Thyroid gland (tissue), 4 donors: ENCODE measurements around the gene H6PD. TPM values are rescaled to one million over a fixed set of nuclear protein-coding genes. Genes with fewer than 3 reads are reported as not detected.

ENCODE experiments used
- DNase-seq, 2 donors: peaks; one replicate each; pipeline ENCODE4 v3.0.0-alpha.2; 2019
- H3K27ac ChIP-seq, 3 donors: fragments of 200-600 bp; sonication (generic); 1 replicate in 2 of 3; 2 replicates in 1 of 3; pipeline ENCODE4 v1.5.1; 2016 to 2019; ENCODE audit warnings: mild to moderate bottlenecking in 1 of 3, moderate library complexity in 1 of 3
- H3K27me3 ChIP-seq: fragments of 200-600 bp; sonication (generic); one replicate; pipeline ENCODE4 v1.5.1; 2019
- H3K36me3 ChIP-seq, 2 donors: fragments of 200-600 bp; sonication (generic); one replicate each; pipeline ENCODE4 v1.5.1; 2016 to 2019
- H3K4me1 ChIP-seq, 2 donors: fragments of 200-600 bp; sonication (generic); one replicate each; pipeline ENCODE4 v1.5.1; 2017 to 2019
- H3K4me3 ChIP-seq, 3 donors: fragments of 200-600 bp; sonication (generic); replicated peaks in 1 of 3; 1 replicate in 2 of 3; 2 replicates in 1 of 3; pipeline ENCODE4 v1.5.1; 2016; ENCODE audit warnings: mild to moderate bottlenecking in 1 of 3
- H3K9me3 ChIP-seq: fragments of 200-600 bp; sonication (generic); one replicate; pipeline ENCODE4 v1.5.1; 2017
- POLR2A ChIP-seq, 2 donors: fragments of 450-650 bp; IDR thresholded peaks; one replicate each; pipeline ENCODE4 v1.6.1; 2017; ENCODE audit warnings: antibody characterized with exemption in 2 of 2, mild to moderate bottlenecking in 2 of 2, moderate library complexity in 1 of 2
- WGBS, 2 donors: methylation state at CpG; one replicate each; pipeline ENCODE4 v1.1.5; 2017; 5-methylcytosine and 5-hydroxymethylcytosine counted together
- intact Hi-C: fragments of 100-400 bp; cut with DNase I; formaldehyde crosslinking; loops from one replicate; pipeline ENCODE4 v1.15.1; 2023
- total RNA-seq, 4 donors: library from RNA; depleted of rRNA; stranded (reverse); fragments of >200 nt; gene quantifications; one replicate each; pipeline ENCODE4 v1.2.3, GENCODE V29; 2016
- TF ChIP-seq, protein P1 (sequence below), 6 experiments: fragments of 200-600 bp in 3 of 6; fragments of 450-650 bp in 3 of 6; sonication (generic) in 3 of 6; IDR thresholded peaks; one replicate each; pipeline ENCODE4 v1.5.1; 2016 to 2019; ENCODE audit warnings: antibody characterized with exemption in 6 of 6, mild to moderate bottlenecking in 2 of 6, inconsistent platforms in 1 of 6, moderate library complexity in 1 of 6

The H6PD gene
- total RNA-seq, 4 donors from 2014 or later, result 36.3 to 64.2 (median 43.6) TPM

- H3K27me3 ChIP-seq, result no peaks in the 10 kb centered on the region
- peaks cover 33 to 43% of the 10 kb centered on the region in 2 donors for H3K4me1 ChIP-seq
- peaks cover 2 to 10% of the 10 kb centered on the region in 2 donors for H3K36me3 ChIP-seq
- DNase-seq, result no peak
- no peak overlapping the region for H3K27ac ChIP-seq
- TF ChIP-seq POLR2A (IDR thresholded peaks at IDR 0.05), result no peak
- TF ChIP-seq, protein P1, sequence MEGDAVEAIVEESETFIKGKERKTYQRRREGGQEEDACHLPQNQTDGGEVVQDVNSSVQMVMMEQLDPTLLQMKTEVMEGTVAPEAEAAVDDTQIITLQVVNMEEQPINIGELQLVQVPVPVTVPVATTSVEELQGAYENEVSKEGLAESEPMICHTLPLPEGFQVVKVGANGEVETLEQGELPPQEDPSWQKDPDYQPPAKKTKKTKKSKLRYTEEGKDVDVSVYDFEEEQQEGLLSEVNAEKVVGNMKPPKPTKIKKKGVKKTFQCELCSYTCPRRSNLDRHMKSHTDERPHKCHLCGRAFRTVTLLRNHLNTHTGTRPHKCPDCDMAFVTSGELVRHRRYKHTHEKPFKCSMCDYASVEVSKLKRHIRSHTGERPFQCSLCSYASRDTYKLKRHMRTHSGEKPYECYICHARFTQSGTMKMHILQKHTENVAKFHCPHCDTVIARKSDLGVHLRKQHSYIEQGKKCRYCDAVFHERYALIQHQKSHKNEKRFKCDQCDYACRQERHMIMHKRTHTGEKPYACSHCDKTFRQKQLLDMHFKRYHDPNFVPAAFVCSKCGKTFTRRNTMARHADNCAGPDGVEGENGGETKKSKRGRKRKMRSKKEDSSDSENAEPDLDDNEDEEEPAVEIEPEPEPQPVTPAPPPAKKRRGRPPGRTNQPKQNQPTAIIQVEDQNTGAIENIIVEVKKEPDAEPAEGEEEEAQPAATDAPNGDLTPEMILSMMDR (IDR thresholded peaks at IDR 0.05), result no peak
- no peak overlapping the region for H3K4me3 ChIP-seq
- intact Hi-C loops, result no loop called here
- H3K9me3 ChIP-seq, result no peaks in the 10 kb centered on the region
- 88 to 91% methylated on average over 6 to 18 of the region's 18 CpGs for WGBS, 2 donors
Observed at GRCh38 chr1:9247894-9248293, 13.3 kb downstream of the H6PD start.

GRCh38 chr1:9248341-9249262, 14.0 kb downstream of the H6PD start:
- Histone ChIP-seq H3K27me3 (no peaks in the 10 kb centered on the region), H3K36me3 (peaks cover 2 to 10% of the 10 kb centered on the region in 2 donors), H3K9me3 (no peaks in the 10 kb centered on the region), H3K4me1 (peaks cover 33 to 37% of the 10 kb centered on the region in 2 donors), H3K27ac (peak overlapping the region; percentile 38 to 83 (median 74)), H3K4me3 (no peak overlapping the region)
- 87 to 92% methylated on average over 21 of the region's 21 CpGs for WGBS, 2 donors
- no peak for DNase-seq
- no peak for TF ChIP-seq POLR2A (IDR thresholded peaks at IDR 0.05)
- TF ChIP-seq, protein P1 (IDR thresholded peaks at IDR 0.05), result no peak
- intact Hi-C loops, result no loop called here

- peaks cover 2 to 10% of the 10 kb centered on the region in 2 donors for H3K36me3 ChIP-seq
- WGBS, 2 donors, result 86 to 87% methylated on average over 3 of the region's 3 CpGs
- intact Hi-C loops, result no loop called here
Observed at GRCh38 chr1:9249263-9249533, 14.6 kb downstream of the H6PD start.

GRCh38 chr1:9249534-9250410, 15.2 kb downstream of the H6PD start:
- intact Hi-C loops, result no loop called here
- peaks cover 27 to 29% of the 10 kb centered on the region in 2 donors for H3K4me1 ChIP-seq
- DNase-seq, result peak; percentile 85 to 93
- TF ChIP-seq POLR2A (IDR thresholded peaks at IDR 0.05), result peak in 1 of 2 donors; percentile 30
- TF ChIP-seq, protein P1 (IDR thresholded peaks at IDR 0.05), result peak in 3 of 6 experiments; percentile 32 to 48 (median 40)
- no peak overlapping the region for H3K4me3 ChIP-seq
- no peaks in the 10 kb centered on the region for H3K27me3 ChIP-seq
- 72 to 73% methylated on average over 11 to 13 of the region's 17 CpGs for WGBS, 2 donors
- H3K36me3 ChIP-seq, result peaks cover 2 to 10% of the 10 kb centered on the region in 2 donors
- no peaks in the 10 kb centered on the region for H3K9me3 ChIP-seq
- H3K27ac ChIP-seq, result peak overlapping the region; percentile 68 to 83 (median 79)

More at GRCh38 chr1:9249263-9249533, 14.6 kb downstream of the H6PD start:
- peaks cover 33 to 34% of the 10 kb centered on the region in 2 donors for H3K4me1 ChIP-seq
- peak overlapping the region; percentile 68 to 83 (median 74) for H3K27ac ChIP-seq
- no peak for DNase-seq
- TF ChIP-seq, protein P1 (IDR thresholded peaks at IDR 0.05), result no peak
- TF ChIP-seq POLR2A (IDR thresholded peaks at IDR 0.05), result no peak
- H3K4me3 ChIP-seq, result no peak overlapping the region
- no peaks in the 10 kb centered on the region for H3K9me3 ChIP-seq
- H3K27me3 ChIP-seq, result no peaks in the 10 kb centered on the region
